Measurements from ENCODE around the gene IDH2.

- TF ChIP-seq CTCF (IDR thresholded peaks at IDR 0.05) (peak; percentile 42; the same call in 1 of the 2 replicates), PRDM15 (CRISPR knock-in tag; IDR thresholded peaks at IDR 0.05) (no peak), ATF6 (CRISPR knock-in tag; IDR thresholded peaks at IDR 0.05) (no peak), FOXP1 (CRISPR knock-in tag; IDR thresholded peaks at IDR 0.05; ENCODE audit: borderline replicate concordance) (no peak)
These were observed 31.0 kb downstream of the IDH2 start for GRCh38 chr15:90071220-90071807.
